GM12801 (cell line): ENCODE results near the gene OASL.

Experiments used
- CTCF ChIP-seq: IDR thresholded peaks from one replicate; pipeline ENCODE4 v1.5.1; 2011; ENCODE audit warnings: control low read depth; ENCODE audit not compliant: insufficient read length; ENCODE audit errors: extremely low read depth

OASL gene

GRCh38 chr12:121060149-121061001 is 21.3 kb upstream of the OASL start:
- TF ChIP-seq CTCF, result no peak

GRCh38 chr12:121059031-121059898 is 20.2 kb upstream of the OASL start:
- no peak for TF ChIP-seq CTCF

GRCh38 chr12:121057794-121058193 is 18.7 kb upstream of the OASL start:
- TF ChIP-seq CTCF, result no peak

GRCh38 chr12:121053706-121054105 is 14.7 kb upstream of the OASL start:
- no peak for TF ChIP-seq CTCF

GRCh38 chr12:121050725-121051124 is 11.7 kb upstream of the OASL start:
- no peak for TF ChIP-seq CTCF

GRCh38 chr12:121048442-121048841 is 9.4 kb upstream of the OASL start:
- no peak for TF ChIP-seq CTCF

GRCh38 chr12:121043067-121043466 is 4.0 kb upstream of the OASL start:
- TF ChIP-seq CTCF, result no peak
